ENCODE results near the gene FRMD8. TPM values are rescaled to one million over a fixed set of nuclear protein-coding genes. Genes with fewer than 3 reads are reported as not detected.

FRMD8 gene
- polyA plus RNA-seq, 1 donor from 2014 or later: 22.2 TPM

- H3F3A ChIP-seq (ENCODE audit: insufficient read depth, low read length, poor library complexity, severe bottlenecking): no peaks in the 10 kb centered on the region
- H3K9ac ChIP-seq (ENCODE audit: low read length): no peak overlapping the region
- no peaks in the 10 kb centered on the region for H3K79me2 ChIP-seq (replicated peaks; ENCODE audit: insufficient read depth, low read length)
- no peaks in the 10 kb centered on the region for H3K27me3 ChIP-seq (ENCODE audit: insufficient read depth, low read depth, low read length)
- no peak overlapping the region for H2AFZ ChIP-seq (ENCODE audit: low read depth, low read length)
- H3K27ac ChIP-seq (ENCODE audit: low read length): no peak overlapping the region
- no peaks in the 10 kb centered on the region for H3K9me3 ChIP-seq (ENCODE audit: low read length)
- no peak overlapping the region for H3K4me2 ChIP-seq (ENCODE audit: low read length)
- no peak overlapping the region for H3K4me3 ChIP-seq (ENCODE audit: low read length)
- TF ChIP-seq REST (IDR thresholded peaks at IDR 0.05; ENCODE audit: borderline replicate concordance): no peak
- TF ChIP-seq RAD21 (conservative IDR thresholded peaks at IDR 0.05): no peak
- TF ChIP-seq TAF1 (IDR thresholded peaks at IDR 0.05; ENCODE audit: low read depth): no peak
- TF ChIP-seq SMC3 (conservative IDR thresholded peaks at IDR 0.05; ENCODE audit: poor library complexity): no peak
- TF ChIP-seq POLR2AphosphoS5 (IDR thresholded peaks at IDR 0.05): no peak
- no peak for TF ChIP-seq EZH2 (IDR thresholded peaks at IDR 0.05; ENCODE audit: borderline replicate concordance, insufficient read depth, low read length, poor library complexity, severe bottlenecking)
- TF ChIP-seq, protein P1, sequence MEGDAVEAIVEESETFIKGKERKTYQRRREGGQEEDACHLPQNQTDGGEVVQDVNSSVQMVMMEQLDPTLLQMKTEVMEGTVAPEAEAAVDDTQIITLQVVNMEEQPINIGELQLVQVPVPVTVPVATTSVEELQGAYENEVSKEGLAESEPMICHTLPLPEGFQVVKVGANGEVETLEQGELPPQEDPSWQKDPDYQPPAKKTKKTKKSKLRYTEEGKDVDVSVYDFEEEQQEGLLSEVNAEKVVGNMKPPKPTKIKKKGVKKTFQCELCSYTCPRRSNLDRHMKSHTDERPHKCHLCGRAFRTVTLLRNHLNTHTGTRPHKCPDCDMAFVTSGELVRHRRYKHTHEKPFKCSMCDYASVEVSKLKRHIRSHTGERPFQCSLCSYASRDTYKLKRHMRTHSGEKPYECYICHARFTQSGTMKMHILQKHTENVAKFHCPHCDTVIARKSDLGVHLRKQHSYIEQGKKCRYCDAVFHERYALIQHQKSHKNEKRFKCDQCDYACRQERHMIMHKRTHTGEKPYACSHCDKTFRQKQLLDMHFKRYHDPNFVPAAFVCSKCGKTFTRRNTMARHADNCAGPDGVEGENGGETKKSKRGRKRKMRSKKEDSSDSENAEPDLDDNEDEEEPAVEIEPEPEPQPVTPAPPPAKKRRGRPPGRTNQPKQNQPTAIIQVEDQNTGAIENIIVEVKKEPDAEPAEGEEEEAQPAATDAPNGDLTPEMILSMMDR (IDR thresholded peaks at IDR 0.05; ENCODE audit: poor library complexity, severe bottlenecking): no peak
- TF ChIP-seq EP300 (conservative IDR thresholded peaks at IDR 0.05; ENCODE audit: poor library complexity, severe bottlenecking): no peak
- TF ChIP-seq MXI1 (conservative IDR thresholded peaks at IDR 0.05; ENCODE audit: poor library complexity, severe bottlenecking): no peak
- H3K36me3 ChIP-seq (ENCODE audit: insufficient read depth, low read length): no peaks in the 10 kb centered on the region
- no peaks in the 10 kb centered on the region for H3K9me2 ChIP-seq (ENCODE audit: insufficient read depth, low read length)
- no peaks in the 10 kb centered on the region for H4K20me1 ChIP-seq (ENCODE audit: insufficient read depth)
Measured at GRCh38 chr11:65378928-65379638, 7.4 kb upstream of the FRMD8 start.

DNA sequence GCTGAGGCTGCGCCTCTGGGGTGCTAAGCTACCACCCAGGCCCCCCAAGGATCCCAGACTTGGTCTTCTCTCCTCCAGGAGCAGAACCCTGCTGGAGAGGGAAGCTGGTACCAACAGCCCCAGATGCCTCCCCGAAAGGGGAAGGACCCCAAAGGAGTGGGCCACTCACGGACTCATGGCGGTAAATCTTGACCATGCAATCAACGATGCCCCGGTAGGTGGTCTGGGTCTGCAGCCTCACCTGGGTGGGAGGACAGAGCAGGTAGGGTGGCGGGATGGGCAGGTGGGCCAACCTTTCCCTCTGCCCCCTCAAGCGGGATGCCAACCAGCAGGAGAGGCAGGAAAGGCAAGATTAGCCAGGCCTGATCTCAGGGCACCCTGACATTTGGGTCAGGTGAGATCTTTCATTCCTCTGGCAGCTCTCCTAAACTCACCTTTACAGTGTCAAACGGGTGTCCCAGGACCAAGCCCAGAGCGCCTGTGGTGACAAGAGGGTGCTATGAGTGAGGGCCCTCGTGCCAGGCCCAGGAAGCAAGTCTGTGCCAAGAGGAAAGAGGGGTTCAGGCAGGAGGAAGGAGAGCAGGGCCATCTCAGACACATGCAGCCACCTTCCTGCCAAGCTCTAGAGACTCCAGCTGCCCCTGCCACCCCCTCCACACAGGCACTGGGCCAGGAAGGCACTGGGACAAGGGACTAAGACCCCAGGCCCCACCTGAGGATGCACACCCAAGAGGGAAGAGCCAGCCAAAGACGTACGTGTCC is 6.6 kb upstream of the FRMD8 start:
- Histone ChIP-seq H3K79me2 (replicated peaks; ENCODE audit: insufficient read depth, low read length) (no peaks in the 10 kb centered on the region), H3K4me3 (ENCODE audit: low read length) (no peak overlapping the region), H3K36me3 (ENCODE audit: insufficient read depth, low read length) (no peaks in the 10 kb centered on the region), H3K9me2 (ENCODE audit: insufficient read depth, low read length) (no peaks in the 10 kb centered on the region), H2AFZ (ENCODE audit: low read depth, low read length) (no peak overlapping the region), H4K20me1 (ENCODE audit: insufficient read depth) (no peaks in the 10 kb centered on the region), H3K27ac (ENCODE audit: low read length) (no peak overlapping the region), H3K4me2 (ENCODE audit: low read length) (no peak overlapping the region), H3K9me3 (ENCODE audit: low read length) (no peaks in the 10 kb centered on the region), H3F3A (ENCODE audit: insufficient read depth, low read length, poor library complexity, severe bottlenecking) (no peaks in the 10 kb centered on the region), H3K9ac (ENCODE audit: low read length) (no peak overlapping the region), H3K27me3 (ENCODE audit: insufficient read depth, low read depth, low read length) (no peaks in the 10 kb centered on the region)
- TF ChIP-seq RAD21 (conservative IDR thresholded peaks at IDR 0.05) (no peak), REST (IDR thresholded peaks at IDR 0.05; ENCODE audit: borderline replicate concordance) (no peak), TAF1 (IDR thresholded peaks at IDR 0.05; ENCODE audit: low read depth) (no peak), EZH2 (IDR thresholded peaks at IDR 0.05; ENCODE audit: borderline replicate concordance, insufficient read depth, low read length, poor library complexity, severe bottlenecking) (no peak)

All from neural cell (in vitro differentiated cells).